ENCODE data around the gene MAST4. TPM values are rescaled to one million over a fixed set of nuclear protein-coding genes. Genes with fewer than 3 reads are reported as not detected.

Gene MAST4
- total RNA-seq, 1 donor = 23.2 TPM

GRCh38 chr5:66882606-66883227 lies 286.5 kb downstream of the MAST4 start:
- no peak for TF ChIP-seq CTCF (IDR thresholded peaks at IDR 0.05; ENCODE audit: insufficient read depth, low read length)
- no peak overlapping the region for H3K4me3 ChIP-seq (ENCODE audit: low read depth, low read length)
- peak; percentile 57 for DNase-seq (ENCODE audit: low read depth)

- no peak for DNase-seq (ENCODE audit: low read depth)
- TF ChIP-seq CTCF (IDR thresholded peaks at IDR 0.05; ENCODE audit: insufficient read depth, low read length) = no peak
- no peak overlapping the region for H3K4me3 ChIP-seq (ENCODE audit: low read depth, low read length)
Measured at GRCh38 chr5:66884564-66885243, 288.5 kb downstream of the MAST4 start.

- TF ChIP-seq CTCF (IDR thresholded peaks at IDR 0.05; ENCODE audit: insufficient read depth, low read length) = no peak
- no peak overlapping the region for H3K4me3 ChIP-seq (ENCODE audit: low read depth, low read length)
- no peak for DNase-seq (ENCODE audit: low read depth)
Measured at GRCh38 chr5:66886941-66887340, 290.7 kb downstream of the MAST4 start.

GRCh38 chr5:66888613-66889012 lies 292.4 kb downstream of the MAST4 start:
- H3K4me3 ChIP-seq (ENCODE audit: low read depth, low read length) = no peak overlapping the region
- TF ChIP-seq CTCF (IDR thresholded peaks at IDR 0.05; ENCODE audit: insufficient read depth, low read length) = no peak
- DNase-seq (ENCODE audit: low read depth) = no peak

GRCh38 chr5:66889056-66889455 lies 292.9 kb downstream of the MAST4 start:
- no peak overlapping the region for H3K4me3 ChIP-seq (ENCODE audit: low read depth, low read length)
- no peak for DNase-seq (ENCODE audit: low read depth)
- no peak for TF ChIP-seq CTCF (IDR thresholded peaks at IDR 0.05; ENCODE audit: insufficient read depth, low read length)

GRCh38 chr5:66889524-66889923 lies 293.3 kb downstream of the MAST4 start:
- no peak for TF ChIP-seq CTCF (IDR thresholded peaks at IDR 0.05; ENCODE audit: insufficient read depth, low read length)
- H3K4me3 ChIP-seq (ENCODE audit: low read depth, low read length) = no peak overlapping the region
- DNase-seq (ENCODE audit: low read depth) = no peak

All from fibroblast of the aortic adventitia (primary cell).